Cerebellar cortex (tissue), 1 donor: ENCODE data around the gene GPR82.
"Not testable (repeated sequence)": the region's sequence is repeated elsewhere in the genome, so short reads cannot be mapped to it uniquely, and the experiment has no call there.

Source experiments
- DNase-seq: peaks from one replicate; pipeline ENCODE4 v3.0.0-alpha.2; 2015; ENCODE audit warnings: low spot score

GPR82 gene

GRCh38 chrX:41719610-41720009, 4.4 kb upstream of the GPR82 start:
- not testable (repeated sequence) for DNase-seq

DNA sequence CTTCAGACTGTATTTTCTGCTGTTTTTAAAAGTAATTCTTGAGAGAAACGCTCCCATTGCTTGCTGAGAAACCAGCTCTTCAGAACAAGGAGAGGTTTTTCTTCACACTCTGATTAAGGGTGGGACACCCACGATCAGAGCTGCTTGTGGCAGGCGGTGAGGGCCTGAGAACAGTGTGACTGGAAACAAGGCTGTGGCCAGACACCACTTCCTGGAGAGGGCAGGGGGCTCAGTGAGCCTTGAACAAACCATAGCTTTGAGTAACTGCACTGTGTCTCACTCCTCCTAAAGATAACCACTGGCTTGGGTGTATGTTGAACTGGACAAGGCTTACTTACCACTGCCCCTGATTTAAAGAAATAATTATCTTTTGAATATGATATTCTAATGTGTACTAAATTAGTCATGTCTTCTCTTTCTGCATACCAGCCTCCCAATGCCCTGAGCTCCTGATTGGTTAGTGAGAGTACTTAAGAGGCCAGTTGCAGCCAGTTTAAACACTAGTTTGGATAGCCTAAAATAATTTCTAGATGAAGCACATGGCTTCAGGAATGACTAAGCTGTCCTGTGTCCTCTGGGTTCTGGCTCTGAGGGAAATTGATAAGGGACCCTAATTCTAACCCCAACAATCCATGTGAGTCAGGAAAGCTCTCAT, 3.7 kb upstream of the GPR82 start:
- DNase-seq: no peak

DNA sequence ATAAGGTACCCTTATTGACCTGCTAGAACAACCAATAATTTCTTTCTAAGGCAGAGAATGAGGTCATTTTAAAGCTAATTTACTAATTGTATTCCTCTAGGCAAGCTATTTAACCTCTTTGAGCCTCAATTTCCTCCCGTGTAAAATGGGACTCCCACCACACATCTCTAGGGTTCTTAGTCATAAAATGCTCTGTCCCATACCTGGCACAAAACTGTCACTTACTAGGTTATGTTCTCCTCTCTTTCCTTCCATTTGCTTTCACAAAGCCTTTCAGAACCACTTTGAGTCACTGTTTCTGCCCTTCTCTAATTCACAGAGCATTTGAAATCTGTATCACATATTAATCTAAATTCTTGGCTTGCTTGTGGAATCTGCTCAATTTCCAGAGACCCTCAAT, 2.4 kb upstream of the GPR82 start:
- DNase-seq: no peak

DNA sequence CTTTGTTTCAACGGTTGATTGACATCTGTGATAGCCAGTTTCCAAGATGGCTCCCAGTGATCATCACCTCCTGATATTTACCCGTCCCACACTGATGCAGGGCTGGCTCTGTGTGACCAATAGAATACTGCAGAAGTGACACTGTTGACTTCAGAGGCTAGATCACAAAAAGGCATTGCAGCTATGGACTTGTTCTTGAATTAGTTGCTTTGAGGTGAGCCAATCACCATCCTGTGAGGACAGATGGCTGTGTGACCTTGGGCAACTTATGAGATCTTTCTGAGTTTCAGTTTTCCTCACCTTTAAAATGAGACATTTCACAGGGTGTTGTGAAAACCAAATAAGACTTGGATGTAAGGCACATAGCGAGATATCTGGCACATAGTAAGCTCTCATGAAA, 1.8 kb upstream of the GPR82 start:
- DNase-seq: no peak

GRCh38 chrX:41722816-41723618, 964 bp upstream of the GPR82 start:
- DNase-seq: no peak

DNA sequence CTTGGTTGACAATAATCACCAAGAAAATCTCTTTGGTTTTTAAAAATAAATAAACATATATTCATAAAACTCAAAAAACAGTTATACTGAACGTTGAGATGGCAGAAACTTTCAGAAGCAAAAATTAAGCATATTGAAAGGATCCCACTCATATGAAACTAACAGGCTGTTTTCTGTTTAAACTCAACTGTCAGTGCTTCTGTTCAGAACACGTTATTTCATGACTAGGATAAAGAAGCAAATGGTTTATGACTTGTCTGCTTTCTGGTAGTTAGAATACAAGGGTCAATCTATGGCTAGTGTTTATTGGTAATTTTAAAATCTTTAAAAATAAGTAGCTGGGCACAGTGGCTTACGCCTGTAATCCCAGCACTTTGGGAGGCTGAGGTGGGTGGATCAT, 4.1 kb downstream of the GPR82 start:
- DNase-seq: no peak

DNA sequence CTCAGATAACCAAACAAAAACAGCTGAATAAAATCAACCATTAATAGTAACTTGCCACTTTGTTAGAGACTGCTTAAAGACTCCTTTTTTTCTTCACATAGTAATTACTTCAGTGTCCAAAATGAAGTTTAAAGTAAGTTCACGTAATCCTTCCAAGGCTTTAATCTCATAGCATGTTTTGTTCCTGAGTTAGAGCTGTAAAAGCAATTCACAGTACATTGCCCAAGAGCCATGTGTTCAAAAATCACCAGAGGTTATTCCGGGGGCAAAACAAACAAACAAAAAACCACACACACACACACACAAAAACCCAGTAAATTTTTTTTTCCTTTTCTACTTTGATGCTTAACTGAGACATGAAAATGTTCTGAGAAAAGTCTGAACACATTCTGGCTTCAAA, 6.1 kb downstream of the GPR82 start:
- no peak for DNase-seq

DNA sequence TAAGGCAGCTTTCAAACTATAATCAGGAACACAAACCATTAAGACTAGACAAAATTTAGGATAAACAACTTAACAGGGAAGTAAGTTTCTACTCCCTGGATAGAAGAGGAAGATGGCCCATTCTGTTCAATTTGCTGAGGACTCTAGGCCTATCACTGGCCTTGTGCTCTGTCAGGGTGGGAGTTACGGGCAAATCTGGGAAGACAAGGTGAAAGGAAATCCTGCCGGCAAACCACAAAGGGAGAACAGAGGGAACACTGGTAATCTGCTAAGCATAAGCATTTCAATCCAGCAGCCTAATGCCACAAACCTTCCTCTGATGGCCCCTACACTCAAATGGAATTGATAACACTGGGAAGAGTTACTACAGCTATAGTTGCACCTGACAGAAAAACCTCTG, 8.3 kb downstream of the GPR82 start:
- DNase-seq: no peak

GRCh38 chrX:41733939-41734338, 10.0 kb downstream of the GPR82 start:
- no peak for DNase-seq

DNA sequence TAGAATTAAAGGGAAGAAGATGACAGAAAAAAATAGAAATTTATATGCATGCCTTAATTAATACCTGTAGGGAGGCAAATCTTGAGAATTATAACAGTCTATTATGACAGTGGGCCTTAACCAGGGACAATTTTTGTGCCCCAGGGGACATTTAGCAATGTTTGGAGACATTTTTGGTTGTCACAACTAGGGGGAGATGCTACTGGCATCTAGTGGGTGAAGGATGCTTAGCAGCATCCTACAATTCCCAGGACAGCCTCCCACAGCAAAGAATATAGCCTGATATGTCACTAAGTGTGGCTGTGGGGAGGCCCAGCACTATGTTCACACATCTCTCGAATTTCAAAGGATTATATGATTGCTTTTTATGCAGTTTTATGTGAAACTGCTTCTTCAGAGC, 10.5 kb downstream of the GPR82 start:
- DNase-seq: peak; percentile 9

GRCh38 chrX:41737065-41737464, 13.1 kb downstream of the GPR82 start:
- DNase-seq: no peak

DNA sequence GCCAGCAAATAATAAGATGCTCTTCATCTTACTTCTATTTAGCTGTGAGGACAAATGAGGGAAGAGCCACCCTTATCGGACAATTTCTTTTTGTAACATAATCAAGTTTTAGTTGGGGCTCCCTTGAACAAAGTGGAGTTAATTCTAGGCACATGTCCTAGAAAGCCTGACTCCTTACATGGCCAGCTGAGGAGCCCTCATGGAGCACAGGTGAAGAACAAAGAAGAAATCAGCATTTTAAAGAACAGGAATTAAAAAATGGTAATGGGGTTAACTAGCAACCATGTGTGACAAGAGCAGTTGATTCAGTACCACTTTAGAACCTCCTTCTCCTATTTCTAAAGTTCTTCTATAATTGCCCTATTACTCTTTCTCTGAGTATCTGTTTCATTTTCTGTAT, 15.9 kb downstream of the GPR82 start:
- DNase-seq: no peak

- no peak for DNase-seq
Observed at GRCh38 chrX:41750716-41751115, 26.7 kb downstream of the GPR82 start.

GRCh38 chrX:41758401-41758800, 34.4 kb downstream of the GPR82 start:
- no peak for DNase-seq

DNA sequence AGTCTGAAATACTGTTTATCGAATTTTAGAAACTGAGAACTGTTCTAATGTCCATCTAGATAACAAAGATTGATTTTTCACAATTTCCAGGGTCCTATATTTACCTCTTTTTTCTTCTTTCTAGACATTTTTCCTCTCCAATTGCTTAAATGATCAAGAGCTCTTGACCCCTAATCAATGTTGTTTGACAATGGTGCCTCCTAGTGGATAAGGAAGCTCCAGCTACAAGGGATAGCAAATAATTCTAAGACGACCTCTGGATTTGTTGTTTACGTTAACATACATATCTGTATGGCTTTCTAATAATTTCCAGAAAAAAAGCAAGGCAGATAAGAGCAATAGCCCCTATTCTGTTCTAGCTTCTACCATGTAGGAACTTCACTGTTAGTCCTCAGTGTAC, 35.8 kb downstream of the GPR82 start:
- DNase-seq: peak; percentile 15

GRCh38 chrX:41761169-41761568, 37.2 kb downstream of the GPR82 start:
- no peak for DNase-seq

DNA sequence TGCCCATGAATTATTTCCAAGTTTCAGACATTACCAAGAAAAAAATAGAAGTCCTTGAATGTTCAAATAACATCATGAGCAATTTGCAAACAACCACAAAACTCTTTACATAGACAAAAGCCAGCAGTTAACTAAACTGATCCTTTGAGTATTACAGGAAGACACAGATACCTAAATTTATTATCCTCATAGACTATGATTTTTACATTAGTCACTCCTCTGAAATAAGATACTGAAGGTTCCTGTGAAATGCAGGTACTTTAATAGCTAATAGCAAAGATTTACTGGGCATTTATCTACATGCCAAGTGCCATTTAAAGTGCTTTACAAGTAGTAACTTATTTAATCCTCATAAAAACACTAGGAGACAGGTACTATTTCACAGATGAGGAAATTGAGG, 37.7 kb downstream of the GPR82 start:
- no peak for DNase-seq

DNA sequence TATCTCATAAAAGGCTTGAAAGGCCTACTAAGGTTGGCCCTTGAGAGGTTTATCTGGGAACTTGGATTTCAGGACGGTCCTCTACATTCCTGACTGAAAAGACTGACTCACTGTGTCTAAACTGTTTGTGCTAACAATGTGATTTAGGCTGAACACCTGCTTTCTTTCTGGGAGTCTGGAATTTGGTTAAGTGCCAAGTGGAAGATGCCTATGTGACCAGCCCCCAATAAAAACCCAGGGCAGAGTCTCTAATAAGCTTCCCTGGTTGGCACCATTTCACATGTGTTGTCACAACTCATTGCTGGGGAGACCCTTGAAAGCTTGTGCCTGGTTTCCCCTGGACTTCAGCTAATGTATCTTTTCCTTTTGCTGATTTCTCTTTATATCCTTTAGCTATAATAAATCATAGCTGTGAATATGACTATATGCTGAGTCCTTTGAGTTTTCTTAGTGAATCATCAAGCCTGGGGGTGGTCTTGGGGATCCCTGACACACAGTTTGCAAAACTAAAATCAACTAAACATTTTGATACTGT, 55.1 kb downstream of the GPR82 start:
- peak; percentile 27 for DNase-seq
